Measurements from ENCODE around the gene PRPH. TPM values are rescaled to one million over a fixed set of nuclear protein-coding genes. Genes with fewer than 3 reads are reported as not detected.

The PRPH gene
- total and polyA plus RNA-seq, 10 of the 15 experiments (the other 5 are each of a cell fraction or from before 2014, with no cell fraction given), result 0.09 to 0.45 (median 0.19) TPM; not detected in 3

DNA sequence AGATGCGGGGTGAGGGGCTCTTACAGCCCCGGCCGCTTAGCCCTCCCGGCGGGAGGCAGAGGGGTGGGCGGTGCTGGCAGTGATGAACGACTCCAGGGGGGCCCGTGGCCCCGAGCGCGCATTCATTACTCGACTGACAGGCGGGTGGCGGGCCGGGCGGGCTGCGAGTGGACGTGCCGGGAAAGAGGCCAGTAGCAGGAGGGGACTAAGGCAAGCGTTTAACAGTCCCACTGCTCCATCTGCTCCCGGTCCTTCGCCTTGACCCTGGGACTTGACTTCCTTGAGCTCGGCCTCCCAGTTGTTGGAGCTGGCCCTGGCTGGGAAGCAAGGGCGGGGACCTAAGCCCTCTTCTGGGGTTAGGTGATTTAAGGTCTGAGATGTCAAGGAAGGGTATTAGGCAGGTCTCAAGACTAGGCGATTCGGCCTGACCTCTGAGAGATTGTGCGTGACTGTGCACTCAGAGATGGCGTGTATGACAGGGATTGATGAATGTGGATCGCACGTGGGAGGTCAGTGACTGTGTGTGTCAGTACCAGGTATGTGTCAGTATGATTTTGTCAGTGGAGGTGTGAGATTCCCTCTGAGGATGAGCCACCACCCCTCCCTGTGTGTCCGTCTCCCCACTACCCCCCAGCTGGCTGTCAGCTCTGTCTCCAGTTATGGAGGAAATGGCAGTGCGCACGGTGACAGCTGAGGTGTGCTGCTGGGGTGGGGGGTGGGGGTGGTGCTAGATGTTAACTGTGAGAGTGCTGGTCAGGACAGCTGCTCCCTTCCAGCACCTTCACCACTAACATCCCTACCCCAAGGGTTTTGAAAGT, 48.2 kb downstream of the PRPH start (continued):
- TF ChIP-seq, protein P1, sequence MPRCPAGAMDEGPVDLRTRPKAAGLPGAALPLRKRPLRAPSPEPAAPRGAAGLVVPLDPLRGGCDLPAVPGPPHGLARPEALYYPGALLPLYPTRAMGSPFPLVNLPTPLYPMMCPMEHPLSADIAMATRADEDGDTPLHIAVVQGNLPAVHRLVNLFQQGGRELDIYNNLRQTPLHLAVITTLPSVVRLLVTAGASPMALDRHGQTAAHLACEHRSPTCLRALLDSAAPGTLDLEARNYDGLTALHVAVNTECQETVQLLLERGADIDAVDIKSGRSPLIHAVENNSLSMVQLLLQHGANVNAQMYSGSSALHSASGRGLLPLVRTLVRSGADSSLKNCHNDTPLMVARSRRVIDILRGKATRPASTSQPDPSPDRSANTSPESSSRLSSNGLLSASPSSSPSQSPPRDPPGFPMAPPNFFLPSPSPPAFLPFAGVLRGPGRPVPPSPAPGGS (IDR thresholded peaks at IDR 0.05; ENCODE audit: borderline replicate concordance, insufficient read depth, low read depth, low read length, poor library complexity, severe bottlenecking), result peak; percentile 64
- TF ChIP-seq JUND (IDR thresholded peaks at IDR 0.05; ENCODE audit: low read depth, low read length) (no peak), LARP7 (IDR thresholded peaks at IDR 0.05) (no peak), NFYA (IDR thresholded peaks at IDR 0.05; ENCODE audit: borderline replicate concordance, low read depth, low read length) (no peak), ZNF622 (IDR thresholded peaks at IDR 0.05) (no peak), IRF5 (IDR thresholded peaks at IDR 0.05; ENCODE audit: borderline replicate concordance) (no peak), CEBPB (IDR thresholded peaks at IDR 0.05; ENCODE audit: borderline replicate concordance in 1 of 2, low read depth in 2 of 2, low read length in 2 of 2) (no peak), BHLHE40 (IDR thresholded peaks at IDR 0.05; ENCODE audit: borderline replicate concordance in 1 of 2, low read depth in 2 of 2, low read length in 1 of 2) (peak in 1 of 2 experiments; percentile 41; a peak in 1 of 4 replicates), MEF2B (IDR thresholded peaks at IDR 0.05; ENCODE audit: partially characterized antibody, poor library complexity, severe bottlenecking) (no peak), RBBP5 (conservative IDR thresholded peaks at IDR 0.05) (no peak), STAT1 (conservative IDR thresholded peaks at IDR 0.05) (no peak), E2F4 (IDR thresholded peaks at IDR 0.05; ENCODE audit: low read depth, low read length) (no peak), SRF (IDR thresholded peaks at IDR 0.05; ENCODE audit: low read depth in 2 of 2, low read length in 2 of 2) (no peak), NKRF (conservative IDR thresholded peaks at IDR 0.05) (no peak), BRCA1 (IDR thresholded peaks at IDR 0.05; ENCODE audit: low read depth, low read length) (no peak), KAT2A (conservative IDR thresholded peaks at IDR 0.05; ENCODE audit: control insufficient read depth, low read depth, low read length) (no peak), ZNF24 (IDR thresholded peaks at IDR 0.05) (no peak), NFYB (IDR thresholded peaks at IDR 0.05; ENCODE audit: insufficient read depth, low read depth, low read length) (no peak), TCF3 (IDR thresholded peaks at IDR 0.05; ENCODE audit: borderline replicate concordance, insufficient read depth, low read depth, low read length) (no peak), HDAC2 (IDR thresholded peaks at IDR 0.05) (no peak), SUZ12 (IDR thresholded peaks at IDR 0.05; ENCODE audit: unreplicated experiment) (peak; percentile 28)
- TF ChIP-seq, protein P2, sequence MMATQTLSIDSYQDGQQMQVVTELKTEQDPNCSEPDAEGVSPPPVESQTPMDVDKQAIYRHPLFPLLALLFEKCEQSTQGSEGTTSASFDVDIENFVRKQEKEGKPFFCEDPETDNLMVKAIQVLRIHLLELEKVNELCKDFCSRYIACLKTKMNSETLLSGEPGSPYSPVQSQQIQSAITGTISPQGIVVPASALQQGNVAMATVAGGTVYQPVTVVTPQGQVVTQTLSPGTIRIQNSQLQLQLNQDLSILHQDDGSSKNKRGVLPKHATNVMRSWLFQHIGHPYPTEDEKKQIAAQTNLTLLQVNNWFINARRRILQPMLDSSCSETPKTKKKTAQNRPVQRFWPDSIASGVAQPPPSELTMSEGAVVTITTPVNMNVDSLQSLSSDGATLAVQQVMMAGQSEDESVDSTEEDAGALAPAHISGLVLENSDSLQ (IDR thresholded peaks at IDR 0.05), result peak; percentile 60; the same call in 1 of the 2 replicates
